Stimulated activated CD4-positive, alpha-beta T cell treated with anti-CD3 and anti-CD28 coated beads, Interleukin-4, amount 100 ng/mL, for 24 hours (primary cell): Measurements from ENCODE around the gene PTPRN2.

Experiments used
- DNase-seq: peaks from one replicate; pipeline ENCODE4 v3.0.0-alpha.2; 2020

PTPRN2 gene

DNA sequence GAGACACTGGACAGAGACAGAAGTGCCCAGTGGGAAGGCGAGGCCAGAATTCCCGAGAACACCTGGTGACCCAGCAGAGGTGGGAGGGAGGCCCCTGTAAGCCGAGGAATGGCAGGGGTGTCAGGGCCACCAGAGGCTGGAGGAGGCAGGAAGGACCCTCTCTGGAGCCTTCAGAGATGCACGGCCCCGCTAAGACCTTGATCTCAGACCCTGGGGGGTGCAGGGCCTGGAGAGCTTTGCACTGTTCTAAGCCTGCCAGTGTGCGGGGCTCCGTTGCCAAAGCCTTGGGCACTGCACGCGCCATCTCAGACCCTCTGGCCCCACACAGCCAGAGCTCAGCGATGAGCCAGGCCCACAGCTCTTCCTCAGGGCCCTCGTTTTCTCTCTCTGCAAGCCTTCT lies 557.1 kb downstream of the PTPRN2 start:
- no peak for DNase-seq

DNA sequence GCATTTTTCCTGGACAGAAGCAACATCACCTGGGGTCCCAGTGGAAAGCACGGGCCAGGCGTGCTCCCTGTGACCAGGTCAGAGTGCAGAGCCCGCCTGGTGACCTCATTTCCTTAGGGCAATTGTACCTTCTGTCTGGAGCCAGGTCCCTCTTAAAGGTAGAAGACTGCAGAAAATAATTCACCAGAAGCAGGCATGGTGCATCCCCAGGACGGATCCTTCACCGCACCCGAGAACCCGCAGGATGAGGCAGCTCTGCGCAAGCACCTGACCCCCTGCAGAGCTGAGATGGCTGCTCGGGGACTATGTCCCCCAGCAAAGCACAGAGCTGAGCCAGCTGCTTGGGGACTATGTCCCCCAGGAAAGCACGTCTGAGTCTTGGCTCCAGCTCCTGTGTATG lies 557.6 kb downstream of the PTPRN2 start:
- DNase-seq = no peak

DNA sequence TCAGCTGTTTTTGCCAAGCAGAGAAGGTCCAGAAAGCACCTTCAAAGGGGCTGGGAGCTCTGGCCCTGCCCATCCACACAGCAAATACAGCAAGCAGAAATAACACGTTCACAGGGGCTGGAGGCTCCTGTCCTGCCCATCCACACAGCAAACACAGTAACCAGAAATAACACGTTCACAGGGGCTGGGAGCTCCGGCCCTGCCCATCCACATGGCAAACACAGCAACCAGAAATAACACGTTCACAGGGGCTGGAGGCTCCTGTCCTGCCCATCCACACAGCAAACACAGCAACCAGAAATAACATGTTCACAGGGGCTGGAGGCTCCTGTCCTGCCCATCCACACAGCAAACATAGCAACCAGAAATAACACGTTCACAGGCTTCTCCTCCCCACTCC lies 558.1 kb downstream of the PTPRN2 start:
- no peak for DNase-seq

DNA sequence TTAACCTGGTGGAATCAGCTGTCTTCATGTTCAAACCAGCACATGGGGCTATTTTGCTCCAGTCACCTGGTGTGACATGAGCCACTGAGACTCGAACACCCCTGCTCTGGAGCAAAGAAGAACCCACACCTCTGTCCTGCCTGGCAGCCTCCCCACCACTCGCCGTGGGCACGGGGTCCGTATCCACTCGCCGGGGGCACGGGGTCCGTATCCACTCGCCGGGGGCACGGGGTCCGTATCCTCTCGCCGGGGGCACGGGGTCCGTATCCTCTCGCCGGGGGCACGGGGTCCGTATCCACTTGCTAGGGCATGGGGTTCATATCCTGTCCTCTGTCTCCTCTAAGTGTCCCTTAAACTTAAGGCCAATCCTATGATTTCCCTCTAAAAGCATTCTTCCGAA lies 558.7 kb downstream of the PTPRN2 start:
- DNase-seq = no peak

DNA sequence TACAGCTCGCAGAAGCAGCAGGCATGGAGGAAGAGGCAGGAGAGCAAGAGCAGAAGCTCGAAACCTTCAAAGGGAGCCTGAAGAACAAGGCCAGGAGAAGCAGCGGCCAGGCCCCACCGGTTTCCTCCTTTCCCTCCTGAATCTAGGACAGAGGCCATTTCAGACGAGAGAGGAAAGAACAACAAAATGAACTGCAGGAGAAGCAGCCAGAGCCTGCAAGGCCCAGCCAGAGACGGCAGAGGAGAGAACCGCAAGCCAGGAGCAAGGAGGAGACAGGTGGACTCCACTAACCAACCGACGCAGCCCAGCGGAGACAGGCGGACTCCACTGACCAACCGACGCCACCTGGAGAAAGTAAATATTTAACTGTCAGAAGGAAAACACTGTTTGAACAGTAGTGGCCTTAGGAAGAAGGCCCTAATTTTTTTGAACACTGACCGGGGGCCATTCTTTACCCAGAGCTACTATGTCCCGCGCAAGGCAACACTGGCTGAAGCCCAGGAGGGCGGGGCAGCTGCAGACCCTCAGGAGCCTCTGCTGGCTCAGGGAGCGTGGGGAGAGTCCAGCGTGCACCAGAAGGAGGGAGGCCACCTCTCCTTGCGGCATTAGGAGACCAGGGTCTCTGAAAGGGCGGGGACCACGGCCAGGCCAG lies 559.2 kb downstream of the PTPRN2 start:
- no peak for DNase-seq

DNA sequence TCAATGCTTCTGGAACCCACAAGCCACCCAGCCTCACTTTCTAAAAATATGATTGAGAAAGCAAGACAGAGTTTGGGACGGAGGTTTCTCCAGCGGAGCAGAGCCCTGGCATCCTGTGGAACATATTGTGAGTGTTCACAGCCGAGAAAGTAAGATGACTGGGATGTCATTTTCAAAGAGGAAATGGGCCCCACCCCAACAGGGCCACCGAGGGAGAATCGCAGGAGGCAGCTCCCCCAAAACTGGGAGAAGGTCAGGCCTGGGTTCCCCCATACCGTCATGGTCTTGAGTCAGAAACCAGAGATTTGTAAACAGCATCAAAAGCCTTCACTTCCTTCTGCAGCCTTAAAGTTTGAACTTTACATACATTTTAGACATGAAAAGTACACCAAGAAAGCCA lies 560.0 kb downstream of the PTPRN2 start:
- DNase-seq = no peak

DNA sequence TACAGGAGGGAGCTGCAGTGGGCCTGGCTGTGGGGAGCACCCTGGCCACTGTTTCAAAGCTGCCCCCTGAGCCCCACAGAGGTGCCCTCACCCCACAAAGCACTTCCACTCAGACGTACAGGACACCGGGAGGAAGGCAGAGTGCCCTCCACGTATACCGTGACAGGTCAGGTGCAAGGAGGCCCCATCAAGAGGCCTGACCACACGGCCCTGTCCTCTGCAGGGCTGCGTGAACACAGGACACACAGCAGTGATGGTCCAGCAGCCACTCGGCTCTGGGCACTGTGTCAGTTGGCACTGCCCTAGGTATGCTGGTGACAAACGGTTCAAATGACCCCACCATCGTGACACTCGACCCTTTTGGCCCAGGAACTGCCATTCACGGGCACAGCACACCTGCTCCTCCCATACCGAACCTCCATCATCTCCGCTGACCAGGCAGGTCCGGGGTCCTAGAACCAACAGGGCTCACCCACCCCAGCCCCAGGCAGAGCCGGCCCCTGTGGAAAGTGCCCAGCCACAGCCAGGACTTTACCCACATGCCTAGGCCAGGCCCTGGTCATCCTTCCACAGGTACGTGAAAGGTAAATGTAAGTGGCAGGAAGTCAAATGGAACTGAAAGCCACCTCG lies 560.9 kb downstream of the PTPRN2 start:
- DNase-seq = no peak

DNA sequence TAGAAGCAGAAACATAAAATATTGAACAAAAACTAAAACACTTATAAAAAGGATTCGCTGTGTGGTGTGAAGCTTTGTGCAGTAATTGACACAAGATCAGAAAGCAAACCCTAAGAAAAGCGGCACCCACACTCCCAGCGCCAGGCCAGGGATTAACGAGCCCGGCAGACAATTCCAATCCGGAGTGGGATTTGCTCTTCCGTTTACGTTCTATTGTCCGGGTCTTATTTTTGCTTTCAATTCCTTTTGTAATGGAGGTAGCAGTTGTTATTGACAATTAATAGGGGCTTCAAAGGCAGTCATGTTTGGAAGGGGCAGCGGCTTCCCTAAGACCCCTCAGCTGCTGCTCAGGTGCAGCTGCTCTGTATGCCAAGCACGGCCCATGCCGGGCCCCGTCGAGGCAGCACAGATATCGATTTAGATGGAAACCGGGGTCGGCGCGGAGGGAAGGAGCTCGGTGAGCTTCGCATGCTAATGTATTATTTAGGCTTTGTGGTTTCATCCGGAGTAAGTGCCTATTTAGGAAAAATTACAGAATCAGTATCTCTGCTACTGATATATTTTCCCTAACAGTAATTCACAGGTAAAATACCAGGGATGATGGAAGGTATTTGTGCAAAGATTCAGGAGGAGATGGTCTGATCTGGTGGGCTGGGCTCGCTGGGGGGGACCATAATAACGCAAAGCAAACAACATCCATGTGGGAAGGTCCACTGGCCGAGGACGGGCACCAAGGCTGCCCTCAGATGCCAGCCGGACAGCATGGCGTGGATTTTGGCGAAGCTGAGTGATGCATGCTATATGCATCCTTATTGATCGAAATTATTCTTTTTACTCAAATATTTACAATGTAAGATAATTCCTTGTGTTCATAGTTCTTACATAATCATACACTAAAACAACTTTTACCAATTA lies 561.7 kb downstream of the PTPRN2 start:
- no peak for DNase-seq

DNA sequence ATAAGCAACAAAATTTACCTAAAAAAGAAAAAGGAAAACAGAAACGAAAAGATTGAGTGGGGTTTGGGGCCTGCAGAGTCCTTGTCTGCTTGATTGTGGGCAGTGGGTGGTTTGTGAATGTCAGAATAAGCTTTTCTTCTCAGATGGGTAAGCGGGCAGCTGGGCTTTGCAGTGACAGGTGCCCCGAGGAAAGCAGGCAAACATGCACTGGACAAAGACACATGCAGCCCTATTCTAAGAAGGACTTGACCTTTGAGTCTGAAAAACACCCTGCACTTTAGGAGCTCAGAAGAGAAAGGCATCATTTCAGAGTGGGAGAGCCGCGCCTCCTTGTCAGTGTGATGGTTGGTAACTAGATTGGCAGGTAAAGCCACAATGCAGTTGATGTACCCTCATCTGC lies 562.7 kb downstream of the PTPRN2 start:
- no peak for DNase-seq

DNA sequence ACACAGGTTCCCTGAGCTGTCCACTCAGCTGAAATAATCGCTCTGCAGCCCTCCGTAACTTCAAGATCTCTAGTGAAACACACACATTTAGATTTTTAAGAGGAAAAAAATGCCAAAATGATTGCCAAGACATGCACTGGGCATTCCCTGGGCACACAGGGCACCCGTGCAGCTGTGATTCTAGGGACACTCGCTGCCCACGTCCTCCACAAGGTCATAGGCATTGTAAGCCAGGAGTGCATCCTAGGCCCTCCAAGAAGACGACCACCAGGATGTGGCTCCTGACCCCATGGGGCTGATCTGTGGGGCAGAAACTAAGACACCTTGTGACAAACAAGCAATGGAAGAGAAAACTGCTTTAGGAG lies 563.3 kb downstream of the PTPRN2 start:
- no peak for DNase-seq

DNA sequence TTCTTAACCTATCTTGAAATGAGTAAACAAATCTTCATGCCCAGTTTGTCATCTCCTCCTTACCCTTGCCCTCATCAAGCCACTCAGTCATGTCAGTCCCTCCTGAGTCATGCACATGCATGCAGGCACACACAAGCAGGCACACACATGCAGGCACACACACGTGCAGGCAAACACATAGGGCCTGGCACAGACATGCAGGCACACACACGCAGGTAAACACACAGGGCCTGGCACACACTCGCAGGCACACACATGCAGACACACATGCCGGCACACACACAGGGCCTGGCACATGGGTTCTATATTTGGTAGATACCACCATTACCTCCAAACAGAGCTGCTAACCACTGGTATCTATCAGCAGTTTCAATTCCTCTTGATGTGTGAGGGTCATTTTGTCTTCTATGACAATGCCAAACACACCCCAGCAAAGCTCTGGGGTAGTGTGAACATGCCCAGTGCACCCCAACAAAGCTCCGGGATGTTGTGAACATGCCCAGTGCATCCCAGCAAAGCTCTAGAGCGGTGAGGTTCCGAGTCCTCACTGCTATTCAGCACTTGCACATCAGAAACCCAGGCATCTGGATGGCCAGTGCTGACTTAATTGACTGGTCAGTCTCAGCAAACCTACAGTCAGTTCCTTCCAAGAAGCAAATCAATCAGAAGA lies 563.8 kb downstream of the PTPRN2 start:
- no peak for DNase-seq

DNA sequence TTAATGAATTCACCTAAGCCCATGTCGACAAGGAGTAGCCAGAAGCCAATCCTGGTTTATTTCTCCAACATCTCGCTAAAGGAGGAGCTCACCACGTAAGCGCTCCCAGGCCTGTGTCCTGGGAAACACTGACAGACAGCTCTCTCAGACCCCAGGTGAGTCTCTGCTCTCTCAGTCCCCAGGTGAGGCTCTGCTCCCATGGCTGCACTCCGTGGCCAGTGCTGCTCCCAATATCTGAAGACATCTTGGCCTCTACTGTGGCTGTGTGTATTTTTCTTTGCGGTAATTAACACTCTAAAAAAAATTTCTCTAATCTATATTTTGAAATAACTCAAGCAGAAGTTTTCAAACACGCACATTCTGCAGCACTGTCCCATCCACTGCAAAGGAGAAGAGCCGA lies 564.5 kb downstream of the PTPRN2 start:
- DNase-seq = no peak

DNA sequence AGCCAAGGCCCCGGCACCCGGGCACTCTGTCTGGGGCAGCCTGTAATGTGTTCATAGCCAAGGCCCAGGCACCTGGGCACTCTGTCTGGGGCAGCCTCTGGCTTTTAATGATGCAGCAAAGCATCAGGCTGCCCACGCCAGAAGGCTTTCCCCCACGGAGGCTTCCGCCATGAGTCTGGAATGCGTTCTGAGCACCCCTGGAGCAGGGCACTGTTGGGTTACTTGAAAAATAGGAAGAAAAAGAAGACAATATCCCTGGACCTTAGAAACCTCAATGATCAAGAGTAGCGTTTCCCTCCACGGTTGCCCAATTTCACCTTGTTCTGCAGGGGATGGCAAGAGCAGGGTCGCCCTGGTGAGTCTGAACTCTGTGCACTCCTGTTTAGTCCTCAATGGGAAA lies 565.0 kb downstream of the PTPRN2 start:
- no peak for DNase-seq

DNA sequence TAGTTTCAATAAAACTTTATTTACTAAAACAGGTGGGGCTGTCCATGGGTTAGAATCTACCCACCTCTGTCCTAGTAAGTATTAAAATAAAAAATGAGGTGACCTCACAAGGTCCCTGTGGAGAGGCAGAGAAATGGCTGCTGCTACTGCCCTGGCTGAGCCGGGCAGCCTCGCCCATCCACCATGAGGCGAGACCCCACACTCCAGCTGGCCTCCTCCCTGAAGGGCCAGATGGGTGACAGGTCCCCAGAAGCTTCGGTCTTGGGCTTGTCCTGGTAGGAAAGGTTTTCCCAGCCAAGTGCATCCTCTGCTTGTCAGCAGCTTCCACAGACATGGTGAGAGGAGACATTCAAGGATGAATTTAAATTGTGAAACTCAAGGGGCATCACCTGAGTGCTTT lies 565.8 kb downstream of the PTPRN2 start:
- DNase-seq = no peak

DNA sequence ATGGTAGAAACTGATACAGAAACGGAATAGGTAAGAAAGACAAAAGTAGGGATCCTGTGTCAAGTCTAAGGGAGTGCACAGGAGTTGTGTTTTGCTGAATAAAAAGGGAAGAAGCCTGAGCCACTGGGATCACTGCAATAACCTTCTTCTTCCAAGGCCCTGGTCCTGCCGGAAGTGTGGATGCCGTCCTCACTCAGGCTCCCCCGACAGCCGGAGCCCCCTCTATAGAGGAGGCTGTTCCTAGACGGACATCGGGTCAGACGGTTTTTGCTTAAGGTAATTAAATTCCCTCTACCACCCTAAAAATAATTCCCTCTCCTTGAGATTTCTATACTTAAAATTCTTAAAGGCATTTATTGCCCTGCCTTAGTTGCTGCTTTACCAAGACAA lies 566.9 kb downstream of the PTPRN2 start:
- no peak for DNase-seq

DNA sequence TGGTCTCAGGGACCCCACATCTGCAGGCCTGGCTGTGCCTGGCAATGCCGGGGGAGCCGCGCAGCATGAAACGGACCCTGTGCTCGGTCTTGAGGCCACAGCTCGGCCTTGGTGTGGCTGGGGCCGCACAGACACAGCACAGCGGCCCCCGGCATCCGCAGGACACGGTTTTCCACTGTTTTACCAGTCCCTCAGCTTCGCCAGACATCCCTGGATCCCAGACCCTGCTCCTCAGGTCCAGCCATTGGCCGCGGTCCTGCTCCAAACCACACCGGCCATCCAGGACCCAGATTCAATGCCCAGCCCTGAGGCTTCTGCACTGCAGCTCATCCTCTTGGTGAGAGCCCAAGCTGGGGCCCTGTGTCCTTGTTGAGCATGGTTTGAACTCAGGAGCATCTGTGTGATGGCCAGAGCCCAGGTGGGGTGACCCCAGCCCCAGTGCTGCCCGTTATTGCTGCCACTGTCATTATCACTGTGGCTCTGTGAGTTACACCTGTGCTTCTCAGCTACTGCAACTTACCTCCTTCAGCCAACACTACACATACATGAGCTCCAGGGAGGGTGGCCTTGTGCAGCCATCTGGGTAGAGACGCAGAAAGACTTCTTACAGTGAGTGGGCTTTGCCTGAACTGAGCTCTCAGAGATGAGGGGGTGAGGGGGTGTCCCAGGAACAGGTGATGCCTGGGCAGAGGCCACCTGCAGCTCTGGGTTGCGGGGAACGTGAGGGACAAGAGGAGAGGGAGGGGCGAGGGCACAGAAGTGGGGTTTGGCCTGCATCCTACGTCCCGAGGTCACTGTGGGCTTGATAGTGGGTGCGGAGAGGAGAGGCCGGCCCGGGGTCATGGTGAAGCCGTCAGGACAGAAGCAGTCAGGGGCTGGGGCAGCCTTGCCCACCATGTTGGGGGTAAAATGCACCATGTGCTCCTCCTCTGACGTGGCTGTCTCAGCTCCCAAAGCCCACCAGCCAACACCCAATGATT lies 567.6 kb downstream of the PTPRN2 start:
- DNase-seq = no peak

DNA sequence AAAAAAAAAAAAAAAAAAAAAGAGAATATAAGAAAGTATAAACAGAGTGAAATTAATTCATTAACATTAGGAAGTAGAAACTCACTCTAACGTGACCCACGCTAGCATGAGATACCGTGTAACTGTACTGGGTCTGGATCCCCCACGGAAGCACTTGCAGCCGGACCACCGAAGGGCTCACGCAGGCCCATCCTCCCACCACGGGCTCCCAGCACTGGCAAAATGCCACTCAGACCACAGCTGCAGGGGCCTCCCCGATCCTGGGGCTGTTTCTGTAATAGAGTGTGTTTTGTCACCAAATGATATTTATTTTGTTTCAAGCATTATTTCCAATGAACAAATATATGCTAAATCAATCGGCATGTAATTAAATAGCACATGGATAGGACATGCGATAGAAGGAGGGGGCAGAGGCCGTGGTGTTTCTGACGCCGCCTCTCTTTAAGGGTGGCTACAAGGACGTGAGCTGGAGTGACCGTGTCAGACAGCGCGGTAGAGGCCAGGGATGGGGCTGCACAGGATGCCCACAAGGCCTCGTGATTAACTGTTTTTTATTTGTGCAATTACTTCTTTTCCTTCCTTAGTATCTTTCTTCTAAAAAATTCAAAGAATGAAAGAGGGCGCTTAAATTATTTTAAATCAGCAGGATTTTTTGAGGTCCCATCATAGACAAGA lies 568.5 kb downstream of the PTPRN2 start:
- no peak for DNase-seq

DNA sequence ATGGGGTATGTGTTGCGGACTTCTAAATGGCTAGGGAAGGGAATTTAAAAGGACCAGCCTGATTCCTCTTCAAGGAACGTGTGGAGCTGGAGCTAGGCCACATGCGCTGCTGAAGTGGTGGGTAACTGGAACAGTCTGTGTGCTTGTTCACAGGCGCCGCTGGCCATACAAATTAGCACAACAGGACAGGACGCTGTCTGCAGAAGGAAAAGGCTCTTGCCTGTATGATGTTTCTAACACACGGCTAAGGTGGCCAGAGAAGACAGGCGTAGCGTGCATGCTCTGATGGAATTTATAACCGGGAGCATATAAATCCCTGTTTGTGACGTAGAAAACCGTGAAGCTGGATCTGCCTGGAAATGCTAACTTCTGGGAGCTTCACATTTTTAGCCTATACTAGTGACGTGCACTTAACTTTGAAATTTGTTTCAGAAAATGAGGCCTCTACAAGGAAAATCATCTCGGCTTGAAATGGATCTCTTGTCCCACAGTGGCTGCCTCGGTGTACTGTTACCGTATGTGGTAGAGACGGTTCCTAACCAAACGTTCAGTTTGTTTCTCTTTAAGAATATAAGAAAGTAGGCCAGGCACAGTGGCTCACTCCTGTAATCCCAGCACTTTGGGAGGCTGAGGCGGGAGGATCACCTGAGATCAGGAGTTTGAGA lies 569.4 kb downstream of the PTPRN2 start:
- no peak for DNase-seq

DNA sequence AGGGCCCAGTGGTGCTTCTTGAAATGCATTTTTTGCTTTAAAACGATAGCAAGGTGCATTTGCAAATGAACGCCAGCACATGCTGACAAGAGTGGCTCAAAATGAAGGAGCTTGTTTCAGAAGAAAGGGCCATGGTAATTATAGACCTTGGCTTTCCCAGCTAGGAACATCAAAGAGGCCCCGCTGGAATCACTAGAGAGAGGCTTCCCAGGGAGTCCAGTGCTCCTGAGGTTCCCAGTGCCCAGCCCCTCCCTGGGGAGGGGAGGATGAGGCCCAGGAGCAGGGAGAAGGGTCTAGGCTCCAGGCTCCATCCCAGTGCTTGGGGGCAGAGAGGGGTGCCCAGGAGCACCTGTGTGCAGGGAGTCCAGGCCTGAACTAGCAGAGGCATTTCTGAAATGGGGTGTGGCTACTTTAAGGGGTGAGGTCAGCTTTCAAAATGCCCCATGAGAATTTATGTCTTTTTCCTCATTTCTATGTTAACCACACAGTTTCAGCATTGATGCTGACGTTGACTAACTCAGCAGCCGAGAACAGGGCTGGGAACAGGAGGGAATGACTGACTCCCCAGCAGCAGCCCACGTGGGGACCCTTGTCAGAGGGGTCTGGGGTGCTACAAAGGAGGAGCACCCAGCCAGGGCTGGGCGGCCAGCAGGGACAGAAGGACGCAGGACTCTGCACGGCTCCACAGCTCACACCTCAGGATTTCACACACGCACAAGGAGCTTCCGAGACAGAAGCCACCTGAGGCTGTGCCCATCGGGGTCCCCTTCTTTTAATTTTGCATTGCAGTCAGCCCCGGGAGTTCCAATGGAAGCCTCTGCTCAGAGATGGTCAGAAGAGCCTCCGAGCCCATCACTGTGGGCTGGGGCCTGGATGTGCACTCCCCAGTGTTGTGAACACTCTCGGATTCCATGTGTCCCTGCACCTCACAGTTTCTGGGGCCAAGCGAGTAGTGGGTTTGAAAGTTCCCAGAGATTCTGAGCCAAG lies 570.2 kb downstream of the PTPRN2 start:
- no peak for DNase-seq
